Neural crest cell (in vitro differentiated cells): ENCODE results near the gene ZNF223. TPM values are rescaled to one million over a fixed set of nuclear protein-coding genes. Genes with fewer than 3 reads are reported as not detected.
A peak's percentile ranks its signal among the peaks of the same experiment; 100 is the strongest.

Experiments used
- DNase-seq: peaks from one replicate; pipeline ENCODE4 v3.0.0; 2021; ENCODE audit warnings: low read depth, mixed read lengths, low spot score
- H3K27ac Mint-ChIP-seq: one replicate; pipeline ENCODE4 v1.8.0; 2021; ENCODE audit warnings: mild to moderate bottlenecking, mixed read lengths; ENCODE audit not compliant: unreplicated experiment
- H3K27me3 Mint-ChIP-seq: 2 replicates; pipeline ENCODE4 v1.8.0; 2021; ENCODE audit warnings: low read depth, mild to moderate bottlenecking, mixed read lengths
- H3K36me3 Mint-ChIP-seq: 2 replicates; pipeline ENCODE4 v1.8.0; 2021; ENCODE audit warnings: low read depth, mild to moderate bottlenecking, mixed read lengths
- H3K4me1 Mint-ChIP-seq: 2 replicates; pipeline ENCODE4 v1.8.0; 2021; ENCODE audit warnings: mixed read lengths
- H3K4me3 Mint-ChIP-seq: one replicate; pipeline ENCODE4 v1.8.0; 2021; ENCODE audit warnings: mild to moderate bottlenecking, mixed read lengths
- H3K9me3 Mint-ChIP-seq: 2 replicates; pipeline ENCODE4 v1.8.0; 2021; ENCODE audit warnings: mixed read lengths
- total RNA-seq: library from RNA; stranded (reverse); gene quantifications from 2 replicates; pipeline ENCODE4 v1.2.1, GENCODE V29; 2021
- TF ChIP-seq, protein P1 (sequence below): fragments of 200-600 bp; sonication (generic); conservative IDR thresholded peaks from 2 replicates; pipeline ENCODE4 v1.5.0; 2021; ENCODE audit warnings: antibody characterized with exemption, mild to moderate bottlenecking

ZNF223 gene
- total RNA-seq, 1 donor from 2014 or later, result 7.6 TPM

- Mint-ChIP-seq H3K27ac (peak within 1 kb of the TSS; percentile 91), H3K4me3 (peak within 1 kb of the TSS; percentile 99), H3K9me3 (no peaks in the 10 kb centered on the region), H3K27me3 (no peaks in the 10 kb centered on the region), H3K4me1 (peaks cover 16% of the 10 kb centered on the region), H3K36me3 (peaks cover 5% of the 10 kb centered on the region)
- DNase-seq, result peak; percentile 81
- TF ChIP-seq, protein P1, sequence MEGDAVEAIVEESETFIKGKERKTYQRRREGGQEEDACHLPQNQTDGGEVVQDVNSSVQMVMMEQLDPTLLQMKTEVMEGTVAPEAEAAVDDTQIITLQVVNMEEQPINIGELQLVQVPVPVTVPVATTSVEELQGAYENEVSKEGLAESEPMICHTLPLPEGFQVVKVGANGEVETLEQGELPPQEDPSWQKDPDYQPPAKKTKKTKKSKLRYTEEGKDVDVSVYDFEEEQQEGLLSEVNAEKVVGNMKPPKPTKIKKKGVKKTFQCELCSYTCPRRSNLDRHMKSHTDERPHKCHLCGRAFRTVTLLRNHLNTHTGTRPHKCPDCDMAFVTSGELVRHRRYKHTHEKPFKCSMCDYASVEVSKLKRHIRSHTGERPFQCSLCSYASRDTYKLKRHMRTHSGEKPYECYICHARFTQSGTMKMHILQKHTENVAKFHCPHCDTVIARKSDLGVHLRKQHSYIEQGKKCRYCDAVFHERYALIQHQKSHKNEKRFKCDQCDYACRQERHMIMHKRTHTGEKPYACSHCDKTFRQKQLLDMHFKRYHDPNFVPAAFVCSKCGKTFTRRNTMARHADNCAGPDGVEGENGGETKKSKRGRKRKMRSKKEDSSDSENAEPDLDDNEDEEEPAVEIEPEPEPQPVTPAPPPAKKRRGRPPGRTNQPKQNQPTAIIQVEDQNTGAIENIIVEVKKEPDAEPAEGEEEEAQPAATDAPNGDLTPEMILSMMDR, result no peak
Observed at GRCh38 chr19:44093931-44094765, 42.3 kb downstream of the ZNF223 start, which contains the start of gene ZNF224. TSS of gene ZNF224 (plus strand) at chr19:44094361. CDS start at chr19:44097874, 3,513 bp downstream.

DNA sequence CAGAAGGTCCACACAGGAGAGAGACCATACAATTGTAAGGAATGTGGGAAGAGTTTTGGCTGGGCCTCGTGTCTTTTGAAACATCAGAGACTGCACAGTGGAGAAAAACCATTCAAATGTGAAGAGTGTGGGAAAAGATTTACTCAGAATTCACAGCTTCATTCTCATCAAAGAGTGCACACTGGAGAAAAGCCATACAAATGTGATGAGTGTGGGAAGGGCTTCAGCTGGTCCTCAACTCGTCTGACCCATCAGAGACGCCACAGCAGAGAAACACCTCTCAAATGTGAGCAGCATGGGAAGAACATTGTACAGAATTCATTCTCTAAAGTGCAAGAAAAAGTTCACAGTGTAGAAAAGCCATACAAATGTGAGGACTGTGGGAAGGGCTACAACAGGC, 55.9 kb downstream of the ZNF223 start:
- peaks cover 11% of the 10 kb centered on the region for H3K4me1 Mint-ChIP-seq
- no peak overlapping the region for H3K27ac Mint-ChIP-seq
- H3K4me3 Mint-ChIP-seq, result no peak overlapping the region
- peaks cover 77% of the 10 kb centered on the region for H3K36me3 Mint-ChIP-seq
- peaks cover 34% of the 10 kb centered on the region for H3K9me3 Mint-ChIP-seq
- DNase-seq, result no peak
- H3K27me3 Mint-ChIP-seq, result no peaks in the 10 kb centered on the region
- TF ChIP-seq, protein P1, result no peak

- H3K27ac Mint-ChIP-seq, result no peak overlapping the region
- DNase-seq, result no peak
- TF ChIP-seq, protein P1, result no peak
- peak overlapping the region; percentile 9 for H3K4me3 Mint-ChIP-seq
- peaks cover 23% of the 10 kb centered on the region for H3K4me1 Mint-ChIP-seq
- H3K36me3 Mint-ChIP-seq, result peaks cover 64% of the 10 kb centered on the region
- H3K27me3 Mint-ChIP-seq, result no peaks in the 10 kb centered on the region
- H3K9me3 Mint-ChIP-seq, result peaks cover 30% of the 10 kb centered on the region
Observed at GRCh38 chr19:44109458-44109857, 57.6 kb downstream of the ZNF223 start.

DNA sequence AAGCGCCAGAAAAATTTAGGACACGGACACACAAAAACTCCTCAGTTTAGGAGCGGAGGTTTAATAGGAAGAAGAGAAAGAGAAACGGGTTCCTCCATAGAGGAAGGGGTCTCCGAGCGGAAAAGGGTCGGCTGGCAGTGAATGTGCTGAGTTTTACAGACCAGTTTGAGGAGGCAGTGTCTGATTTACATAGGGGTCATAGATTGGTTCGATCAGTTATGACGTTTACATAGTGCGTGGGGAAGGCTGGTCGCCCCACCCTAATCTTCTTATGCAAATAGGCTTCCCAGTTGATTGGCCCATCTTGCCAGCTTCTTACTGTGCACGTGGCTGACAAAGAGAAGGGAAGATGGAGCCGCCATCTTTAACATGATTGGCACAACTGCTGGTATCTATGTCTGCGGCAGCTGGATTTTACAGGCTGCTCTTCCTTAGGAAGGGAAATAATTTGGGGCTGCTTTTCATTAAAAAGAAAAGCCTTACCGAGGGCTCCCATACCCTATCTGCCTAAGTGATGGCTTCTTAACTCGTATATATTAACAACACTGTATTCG, 60.2 kb downstream of the ZNF223 start:
- H3K27ac Mint-ChIP-seq, result no peak overlapping the region
- peaks cover 32% of the 10 kb centered on the region for H3K4me1 Mint-ChIP-seq
- peak; percentile 4 for DNase-seq
- H3K9me3 Mint-ChIP-seq, result peaks cover 19% of the 10 kb centered on the region
- TF ChIP-seq, protein P1, result no peak
- H3K4me3 Mint-ChIP-seq, result peak overlapping the region; percentile 99
- peaks cover 43% of the 10 kb centered on the region for H3K36me3 Mint-ChIP-seq
- no peaks in the 10 kb centered on the region for H3K27me3 Mint-ChIP-seq

DNA sequence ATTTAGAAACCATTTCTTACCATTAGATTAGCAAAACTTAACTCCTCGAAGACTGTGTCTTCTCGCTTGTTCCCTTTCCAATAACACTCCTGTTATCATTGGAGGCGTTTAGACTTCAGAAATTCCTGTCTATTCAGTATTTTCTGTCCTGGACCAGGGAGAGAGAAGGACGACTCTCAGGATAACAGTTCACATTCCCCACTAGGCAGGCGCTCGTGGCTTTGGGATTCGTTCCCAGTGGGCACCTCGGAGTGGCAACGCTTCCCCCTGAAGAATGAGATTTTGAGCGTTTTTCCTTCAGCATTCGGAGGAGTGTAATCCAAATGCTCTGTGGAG, 60.9 kb downstream of the ZNF223 start:
- peaks cover 13% of the 10 kb centered on the region for H3K9me3 Mint-ChIP-seq
- peak overlapping the region; percentile 99 for H3K4me3 Mint-ChIP-seq
- H3K36me3 Mint-ChIP-seq, result peaks cover 40% of the 10 kb centered on the region
- H3K4me1 Mint-ChIP-seq, result peaks cover 32% of the 10 kb centered on the region
- TF ChIP-seq, protein P1, result peak; percentile 20
- no peaks in the 10 kb centered on the region for H3K27me3 Mint-ChIP-seq
- no peak for DNase-seq
- H3K27ac Mint-ChIP-seq, result peak overlapping the region; percentile 91
